Measurements from ENCODE around the gene ABCA12.

ABCA12 gene

DNA sequence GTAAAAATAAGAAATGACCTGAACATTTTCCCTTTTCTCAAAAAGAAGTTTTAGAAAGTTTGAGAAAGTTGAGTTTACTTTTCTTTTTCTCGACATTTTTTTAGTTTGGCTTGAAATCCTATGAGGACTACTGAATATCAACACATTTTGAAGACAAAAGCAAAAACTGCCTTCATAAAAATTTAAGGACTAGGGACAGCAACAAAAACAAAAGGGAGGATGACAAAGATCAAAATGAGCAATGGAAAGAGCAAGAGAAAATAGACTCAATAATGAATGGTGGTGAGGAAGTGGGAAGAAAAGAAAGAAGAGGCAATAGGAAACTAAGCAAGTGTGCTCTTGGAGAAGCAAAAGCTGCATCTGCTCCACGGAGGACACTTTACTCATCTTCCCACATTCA lies 82.5 kb downstream of the ABCA12 start:
- no peak for DNase-seq (ENCODE audit: low read depth in 1 of 2, low spot score in 1 of 2)
- Histone ChIP-seq H3K27me3 (ENCODE audit: insufficient read depth, poor library complexity, severe bottlenecking) (no peaks in the 10 kb centered on the region), H3K27ac (replicated peaks) (no peak overlapping the region), H3K4me3 (replicated peaks; ENCODE audit: insufficient read depth, low read length) (no peak overlapping the region)
- TF ChIP-seq, protein P1, sequence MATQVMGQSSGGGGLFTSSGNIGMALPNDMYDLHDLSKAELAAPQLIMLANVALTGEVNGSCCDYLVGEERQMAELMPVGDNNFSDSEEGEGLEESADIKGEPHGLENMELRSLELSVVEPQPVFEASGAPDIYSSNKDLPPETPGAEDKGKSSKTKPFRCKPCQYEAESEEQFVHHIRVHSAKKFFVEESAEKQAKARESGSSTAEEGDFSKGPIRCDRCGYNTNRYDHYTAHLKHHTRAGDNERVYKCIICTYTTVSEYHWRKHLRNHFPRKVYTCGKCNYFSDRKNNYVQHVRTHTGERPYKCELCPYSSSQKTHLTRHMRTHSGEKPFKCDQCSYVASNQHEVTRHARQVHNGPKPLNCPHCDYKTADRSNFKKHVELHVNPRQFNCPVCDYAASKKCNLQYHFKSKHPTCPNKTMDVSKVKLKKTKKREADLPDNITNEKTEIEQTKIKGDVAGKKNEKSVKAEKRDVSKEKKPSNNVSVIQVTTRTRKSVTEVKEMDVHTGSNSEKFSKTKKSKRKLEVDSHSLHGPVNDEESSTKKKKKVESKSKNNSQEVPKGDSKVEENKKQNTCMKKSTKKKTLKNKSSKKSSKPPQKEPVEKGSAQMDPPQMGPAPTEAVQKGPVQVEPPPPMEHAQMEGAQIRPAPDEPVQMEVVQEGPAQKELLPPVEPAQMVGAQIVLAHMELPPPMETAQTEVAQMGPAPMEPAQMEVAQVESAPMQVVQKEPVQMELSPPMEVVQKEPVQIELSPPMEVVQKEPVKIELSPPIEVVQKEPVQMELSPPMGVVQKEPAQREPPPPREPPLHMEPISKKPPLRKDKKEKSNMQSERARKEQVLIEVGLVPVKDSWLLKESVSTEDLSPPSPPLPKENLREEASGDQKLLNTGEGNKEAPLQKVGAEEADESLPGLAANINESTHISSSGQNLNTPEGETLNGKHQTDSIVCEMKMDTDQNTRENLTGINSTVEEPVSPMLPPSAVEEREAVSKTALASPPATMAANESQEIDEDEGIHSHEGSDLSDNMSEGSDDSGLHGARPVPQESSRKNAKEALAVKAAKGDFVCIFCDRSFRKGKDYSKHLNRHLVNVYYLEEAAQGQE (IDR thresholded peaks at IDR 0.05; ENCODE audit: insufficient replicate concordance, low read depth): peak; percentile 65
- no peak for TF ChIP-seq GABPA (IDR thresholded peaks at IDR 0.05; ENCODE audit: low read depth)

DNA sequence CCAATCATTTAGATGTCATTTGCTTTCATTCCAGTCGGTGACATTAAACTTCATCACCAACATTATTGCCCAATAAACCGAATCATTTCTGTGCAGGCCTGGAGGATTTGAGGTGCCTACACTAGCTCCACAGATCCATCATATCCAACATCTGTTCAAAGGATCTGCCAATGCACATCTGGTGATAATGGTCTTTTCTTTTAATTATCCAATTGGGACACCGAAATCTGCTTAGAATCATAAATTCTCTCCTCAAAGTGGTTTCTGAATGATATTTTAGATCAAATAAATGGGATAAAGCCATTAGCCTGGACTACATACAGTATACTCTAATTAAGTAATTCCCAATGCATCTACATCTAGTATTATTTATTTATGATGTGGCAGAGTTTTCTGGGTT lies 85.6 kb downstream of the ABCA12 start:
- TF ChIP-seq SPI1 (IDR thresholded peaks at IDR 0.05; ENCODE audit: borderline replicate concordance, low read depth) (no peak), POLR2AphosphoS5 (IDR thresholded peaks at IDR 0.05; ENCODE audit: low read depth) (no peak), CTCF (IDR thresholded peaks at IDR 0.05; ENCODE audit: insufficient read depth, low read length) (no peak), GABPA (IDR thresholded peaks at IDR 0.05; ENCODE audit: low read depth) (no peak)
- TF ChIP-seq, protein P1 (IDR thresholded peaks at IDR 0.05; ENCODE audit: insufficient replicate concordance, low read depth): no peak

DNA sequence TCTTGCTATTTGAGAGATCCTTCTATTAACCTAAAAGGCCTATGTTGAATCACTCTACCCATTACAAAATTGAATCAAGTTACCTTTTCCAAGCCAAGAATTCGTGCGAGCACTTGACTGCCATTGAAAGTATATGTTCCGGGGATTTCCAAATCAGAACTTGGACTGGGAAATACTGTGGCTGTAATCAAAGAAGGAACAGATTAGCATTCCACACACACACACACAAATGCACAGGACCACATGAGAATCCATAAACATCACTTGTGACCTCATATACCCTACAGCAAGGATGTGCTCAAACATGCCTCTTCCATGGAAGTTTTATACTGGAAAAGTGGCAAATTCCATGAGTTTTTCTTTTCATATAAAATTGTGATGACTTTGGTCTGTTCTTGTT lies 86.0 kb downstream of the ABCA12 start:
- no peak for TF ChIP-seq CTCF (IDR thresholded peaks at IDR 0.05; ENCODE audit: insufficient read depth, low read length)
- TF ChIP-seq, protein P1 (IDR thresholded peaks at IDR 0.05; ENCODE audit: insufficient replicate concordance, low read depth): no peak
- TF ChIP-seq GABPA (IDR thresholded peaks at IDR 0.05; ENCODE audit: low read depth): no peak
- no peak for TF ChIP-seq SPI1 (IDR thresholded peaks at IDR 0.05; ENCODE audit: borderline replicate concordance, low read depth)
- no peak for TF ChIP-seq POLR2AphosphoS5 (IDR thresholded peaks at IDR 0.05; ENCODE audit: low read depth)
- H3K4me3 ChIP-seq (replicated peaks; ENCODE audit: insufficient read depth, low read length): no peak overlapping the region
- H3K27ac ChIP-seq (replicated peaks): no peak overlapping the region
- DNase-seq (ENCODE audit: low read depth in 1 of 2, low spot score in 1 of 2): no peak
- H3K27me3 ChIP-seq (ENCODE audit: insufficient read depth, poor library complexity, severe bottlenecking): no peaks in the 10 kb centered on the region

More for the DNA sequence above, 85.6 kb downstream of the ABCA12 start:
- Histone ChIP-seq H3K4me3 (replicated peaks; ENCODE audit: insufficient read depth, low read length) (no peak overlapping the region), H3K27ac (replicated peaks) (no peak overlapping the region), H3K27me3 (ENCODE audit: insufficient read depth, poor library complexity, severe bottlenecking) (no peaks in the 10 kb centered on the region)
- no peak for DNase-seq (ENCODE audit: low read depth in 1 of 2, low spot score in 1 of 2)

GRCh38 chr2:215049341-215049740 lies 89.1 kb downstream of the ABCA12 start:
- no peak overlapping the region for H3K27ac ChIP-seq (replicated peaks)
- H3K4me3 ChIP-seq (replicated peaks; ENCODE audit: insufficient read depth, low read length): no peak overlapping the region
- no peak for TF ChIP-seq GABPA (IDR thresholded peaks at IDR 0.05; ENCODE audit: low read depth)
- TF ChIP-seq, protein P1 (IDR thresholded peaks at IDR 0.05; ENCODE audit: insufficient replicate concordance, low read depth): no peak
- TF ChIP-seq SPI1 (IDR thresholded peaks at IDR 0.05; ENCODE audit: borderline replicate concordance, low read depth): no peak
- TF ChIP-seq POLR2AphosphoS5 (IDR thresholded peaks at IDR 0.05; ENCODE audit: low read depth): no peak
- no peak for TF ChIP-seq CTCF (IDR thresholded peaks at IDR 0.05; ENCODE audit: insufficient read depth, low read length)
- H3K27me3 ChIP-seq (ENCODE audit: insufficient read depth, poor library complexity, severe bottlenecking): no peaks in the 10 kb centered on the region
- DNase-seq (ENCODE audit: low read depth in 1 of 2, low spot score in 1 of 2): no peak
